Naive thymus-derived CD4-positive, alpha-beta T cell (primary cell): ENCODE results near the gene CFAP251. TPM values are rescaled to one million over a fixed set of nuclear protein-coding genes. Genes with fewer than 3 reads are reported as not detected.
"Not testable (repeated sequence)": the region's sequence is repeated elsewhere in the genome, so short reads cannot be mapped to it uniquely, and the experiment has no call there.

ENCODE experiments used
- ATAC-seq: fragments of 150-1000 bp; cut with Tn5 transposase; 2 replicates; pipeline ENCODE4 v1.10.0; 2021; ENCODE audit warnings: mild to moderate bottlenecking, moderate library complexity
- CTCF ChIA-PET: fragments of 350-600 bp; sonication (Branson Sonifier 250); formaldehyde crosslinking; loops from one replicate; lab custom pipeline; 2021; ENCODE audit warnings: antibody characterized with exemption; lab: Charles Lee
- POLR2A ChIA-PET: fragments of 350-600 bp; sonication (Branson Sonifier 250); formaldehyde crosslinking; loops from one replicate; lab custom pipeline; 2021; ENCODE audit warnings: antibody characterized with exemption, inconsistent platforms; lab: Charles Lee
- DNase-seq, 9 donors: peaks; one replicate each; pipeline versions ENCODE4 v3.0.0 to v3.0.0-alpha.2; 2020 to 2022; ENCODE audit warnings: mixed read lengths in 1 of 9
- H3K27ac ChIP-seq: one replicate; pipeline ENCODE4 v1.7.0; 2013; ENCODE audit warnings: mild to moderate bottlenecking, low read depth, low read length, moderate library complexity
- H3K27me3 ChIP-seq, 2 donors: one replicate each; pipeline ENCODE4 v1.7.0; 2013; ENCODE audit warnings: low read length in 2 of 2, mild to moderate bottlenecking in 2 of 2, moderate library complexity in 2 of 2; ENCODE audit not compliant: control insufficient read depth in 2 of 2, insufficient read depth in 2 of 2
- H3K36me3 ChIP-seq, 3 experiments: 1 replicate in 2 of 3; 2 replicates in 1 of 3; pipeline ENCODE4 v1.7.0; 2013; ENCODE audit warnings: low read length in 3 of 3, mild to moderate bottlenecking in 3 of 3, moderate library complexity in 1 of 3; ENCODE audit not compliant: insufficient read depth in 3 of 3, control insufficient read depth in 2 of 3
- H3K4me1 ChIP-seq, 2 donors: one replicate each; pipeline ENCODE4 v1.7.0; 2013; ENCODE audit warnings: low read length in 2 of 2, mild to moderate bottlenecking in 2 of 2, moderate library complexity in 1 of 2; ENCODE audit not compliant: control insufficient read depth in 2 of 2, insufficient read depth in 2 of 2
- H3K4me3 ChIP-seq: 2 replicates; pipeline ENCODE4 v1.7.0; 2013; ENCODE audit warnings: mild to moderate bottlenecking, low read length
- H3K9me3 ChIP-seq, 3 experiments: 1 replicate in 2 of 3; 2 replicates in 1 of 3; pipeline ENCODE4 v1.7.0; 2013; ENCODE audit warnings: low read length in 3 of 3; ENCODE audit not compliant: control insufficient read depth in 2 of 3
- H3K27ac Mint-ChIP-seq, 9 donors: one replicate each; pipeline ENCODE4 v1.8.0; 2020 to 2022; ENCODE audit warnings: mixed read lengths in 9 of 9, mild to moderate bottlenecking in 8 of 9, moderate library complexity in 5 of 9, inconsistent platforms in 2 of 9
- H3K27me3 Mint-ChIP-seq, 5 donors: one replicate each; pipeline ENCODE4 v1.8.0; 2021 to 2022; ENCODE audit warnings: mixed read lengths in 5 of 5, mild to moderate bottlenecking in 1 of 5
- H3K36me3 Mint-ChIP-seq, 5 donors: one replicate each; pipeline ENCODE4 v1.8.0; 2020 to 2022; ENCODE audit warnings: mixed read lengths in 5 of 5, mild to moderate bottlenecking in 3 of 5, inconsistent platforms in 1 of 5
- H3K4me1 Mint-ChIP-seq, 7 donors: one replicate each; pipeline ENCODE4 v1.8.0; 2020 to 2022; ENCODE audit warnings: mixed read lengths in 7 of 7, mild to moderate bottlenecking in 3 of 7, inconsistent platforms in 1 of 7
- H3K4me3 Mint-ChIP-seq, 10 donors: one replicate each; pipeline ENCODE4 v1.8.0; 2020 to 2022; ENCODE audit warnings: mild to moderate bottlenecking in 10 of 10, mixed read lengths in 10 of 10, moderate library complexity in 6 of 10, inconsistent platforms in 2 of 10
- H3K9me3 Mint-ChIP-seq, 11 donors: one replicate each; pipeline ENCODE4 v1.8.0; 2020 to 2022; ENCODE audit warnings: mixed read lengths in 11 of 11, mild to moderate bottlenecking in 4 of 11, inconsistent platforms in 1 of 11, moderate library complexity in 1 of 11
- intact Hi-C, 2 donors: fragments of 100-400 bp; cut with micrococcal nuclease; formaldehyde crosslinking; loops; one replicate each; pipeline ENCODE4 v1.15.1; 2023
- polyA plus RNA-seq, 2 donors: library from polyadenylated mRNA; unstranded; fragments of 300-500 nt; fragmentation: Illumina TruSeq; gene quantifications; one replicate each; pipeline ENCODE4 v1.2.3, GENCODE V29; 2021
- total RNA-seq, 6 experiments: library from RNA in 5 of 6; stranded (reverse) in 5 of 6; gene quantifications; 1 replicate in 5 of 6; 2 replicates in 1 of 6; pipeline ENCODE4 v1.2.3 and lab custom pipeline; 2021 to 2026

CFAP251 gene
- total and polyA plus RNA-seq, 7 experiments from 2014 or later: 0.38 to 1.5 (median 0.88) TPM; not detected in 2

DNA sequence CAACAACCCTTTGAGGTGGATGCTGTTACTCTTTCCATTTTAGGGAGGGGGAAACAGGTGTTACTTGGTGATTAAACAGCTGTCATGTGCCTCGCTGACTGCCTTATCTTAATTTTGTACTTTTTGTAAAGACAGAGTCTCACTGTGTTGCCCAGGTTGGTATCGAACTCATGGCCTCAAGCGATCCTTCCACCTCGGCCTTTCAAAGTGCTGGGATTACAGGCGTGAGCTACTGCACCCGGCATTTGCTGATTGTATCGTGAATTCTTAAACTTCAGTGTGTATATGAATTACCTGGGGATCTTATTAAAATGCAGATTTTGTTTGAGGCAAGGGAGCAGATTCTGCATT lies 29.1 kb upstream of the CFAP251 start:
- intact Hi-C loops: loop anchor here (2.0 to 10.0 kb wide), 7 partner anchors 177 to 1688 kb away; partner anchors contain the start of genes DIABLO (in 1 of the 2), KNTC1 (in 1 of the 2), ORAI1 (in 1 of the 2) and RPLP0 (in 1 of the 2)
- H3K27me3 ChIP-seq: no peaks in the 10 kb centered on the region
- no peaks in the 10 kb centered on the region for H3K9me3 ChIP-seq
- H3K4me3 ChIP-seq: peak overlapping the region; percentile 74
- H3K4me1 ChIP-seq: peaks cover 21 to 25% of the 10 kb centered on the region in 2 donors
- H3K27ac Mint-ChIP-seq: peak overlapping the region; percentile 92 to 100 (median 99)
- ChIA-PET POLR2A (interaction anchor here (0.7 to 3.6 kb wide), 8 partner anchors 8 to 108 kb away, joined by 3 to 33 read pairs (median 7); partner anchors contain the start of gene RHOF), CTCF (interaction anchor here (0.7 to 2.4 kb wide), 4 partner anchors 73 to 177 kb away, joined by 3 to 29 read pairs (median 4); partner anchors contain the start of genes RHOF and TMEM120B)
- peaks cover 23 to 55% (median 46%) of the 10 kb centered on the region in 7 donors for H3K4me1 Mint-ChIP-seq
- H3K4me3 Mint-ChIP-seq: peak overlapping the region; percentile 85 to 100 (median 98)
- ATAC-seq: no peak
- peaks cover 0 to 4% (median 0%) of the 10 kb centered on the region in 5 donors for H3K27me3 Mint-ChIP-seq
- DNase-seq: no peak
- peak overlapping the region; percentile 98 for H3K27ac ChIP-seq
- peaks cover 0 to 2% (median 0%) of the 10 kb centered on the region in 11 donors for H3K9me3 Mint-ChIP-seq
- H3K36me3 ChIP-seq: peaks cover 0 to 8% (median 3%) of the 10 kb centered on the region in 3 experiments
- peaks cover 0 to 8% (median 0%) of the 10 kb centered on the region in 5 donors for H3K36me3 Mint-ChIP-seq

DNA sequence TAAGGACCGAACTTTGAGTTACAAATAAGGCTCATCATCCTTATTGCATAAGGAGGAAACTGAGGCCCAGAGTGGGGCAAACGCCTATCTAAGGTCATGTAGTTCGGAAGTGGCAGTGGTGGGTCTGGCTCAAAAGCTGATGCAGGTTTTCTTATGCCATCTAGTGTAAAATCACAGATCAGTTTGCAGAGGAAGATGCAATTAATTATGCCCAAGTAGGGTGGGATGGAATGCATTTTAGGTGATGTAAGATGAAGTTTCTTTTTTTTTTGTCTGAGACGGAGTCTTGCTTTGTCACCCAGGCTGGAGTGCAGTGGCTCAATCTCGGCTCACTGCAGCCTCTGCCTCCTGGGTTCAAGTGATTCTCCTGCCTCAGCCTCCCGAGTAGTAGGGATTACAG lies 28.7 kb upstream of the CFAP251 start:
- not testable (repeated sequence) for H3K27me3 Mint-ChIP-seq, H3K9me3 Mint-ChIP-seq, ATAC-seq, DNase-seq, H3K36me3 Mint-ChIP-seq, H3K9me3 ChIP-seq, H3K27me3 ChIP-seq
- H3K4me1 Mint-ChIP-seq: peaks cover 24 to 60% (median 50%) of the 10 kb centered on the region in 7 donors
- H3K36me3 ChIP-seq: peaks cover 0 to 10% (median 7%) of the 10 kb centered on the region in 3 experiments
- ChIA-PET POLR2A (interaction anchor here (0.7 to 3.6 kb wide), 6 partner anchors 8 to 108 kb away, joined by 3 to 33 read pairs (median 7); partner anchors contain the start of gene RHOF), CTCF (interaction anchor here (0.7 to 2.4 kb wide), 3 partner anchors 73 to 95 kb away, joined by 3 to 29 read pairs (median 5); partner anchors contain the start of gene RHOF)
- peak overlapping the region; percentile 85 to 100 (median 98) for H3K4me3 Mint-ChIP-seq
- H3K27ac ChIP-seq: peak overlapping the region; percentile 98
- peak overlapping the region in 8 of 9 donors; percentile 92 to 100 (median 99) for H3K27ac Mint-ChIP-seq
- H3K4me3 ChIP-seq: peak overlapping the region; percentile 74
- intact Hi-C loops: loop anchor here (2.0 to 10.0 kb wide), 7 partner anchors 177 to 1689 kb away; partner anchors contain the start of genes DIABLO (in 1 of the 2), KNTC1 (in 1 of the 2), ORAI1 (in 1 of the 2) and RPLP0 (in 1 of the 2)
- peaks cover 21 to 27% of the 10 kb centered on the region in 2 donors for H3K4me1 ChIP-seq

DNA sequence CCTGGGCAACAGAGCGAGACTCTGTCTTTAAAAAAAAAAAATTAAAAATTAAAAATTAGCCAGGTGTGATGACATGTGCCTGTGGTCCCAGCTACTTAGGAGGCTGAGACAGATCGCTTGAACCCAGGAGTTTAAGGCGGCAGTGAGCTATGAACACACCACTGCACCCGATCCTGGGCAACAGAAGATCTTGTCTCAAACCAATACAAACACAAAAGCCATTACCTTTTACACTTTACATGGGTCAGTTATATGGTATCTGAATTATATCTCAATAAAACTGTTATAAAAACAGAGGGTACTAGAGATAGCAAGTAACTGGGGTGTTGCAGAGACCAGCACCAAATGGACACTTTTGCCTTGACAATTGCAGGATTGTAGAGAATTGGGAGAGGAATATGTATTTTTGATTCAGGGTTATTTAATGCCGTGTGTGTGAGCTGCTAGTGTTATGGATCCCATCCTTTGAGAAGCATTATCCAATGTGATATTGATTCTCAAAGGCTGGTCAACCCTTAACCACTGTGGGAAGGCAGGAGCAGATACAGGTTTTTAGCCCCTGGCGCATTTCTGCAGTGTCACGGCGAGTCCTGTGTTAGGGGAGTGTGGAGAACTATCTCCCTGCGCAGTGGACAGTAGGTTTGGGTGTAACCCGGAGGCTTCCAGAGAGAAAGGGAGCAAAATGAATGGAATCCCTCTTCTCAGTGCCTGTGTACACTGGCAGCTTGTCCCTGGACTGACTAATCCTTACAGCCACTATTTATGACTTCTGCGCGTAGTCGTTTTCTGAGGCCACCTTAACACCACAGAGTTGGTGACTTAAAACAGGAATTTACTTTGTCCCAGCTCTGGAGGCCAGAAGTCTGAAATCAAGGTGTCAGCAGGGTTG lies 25.5 kb upstream of the CFAP251 start:
- Mint-ChIP-seq H3K36me3 (peaks cover 0 to 19% (median 8%) of the 10 kb centered on the region in 5 donors), H3K4me3 (peak overlapping the region in 2 of 10 donors; percentile 11 to 32), H3K9me3 (peaks cover 0 to 2% (median 0%) of the 10 kb centered on the region in 11 donors), H3K4me1 (peaks cover 26 to 59% (median 53%) of the 10 kb centered on the region in 7 donors), H3K27ac (peak overlapping the region in 6 of 9 donors; percentile 20 to 89 (median 59)), H3K27me3 (no peaks in the 10 kb centered on the region)
- ChIA-PET CTCF (interaction anchor here (0.6 to 2.9 kb wide), 3 partner anchors 98 to 193 kb away, joined by 3 to 19 read pairs (median 3); partner anchors contain the start of gene RHOF), POLR2A (interaction anchor here (0.6 to 3.2 kb wide), 6 partner anchors 10 to 211 kb away, joined by 3 to 13 read pairs (median 4); partner anchors contain the start of gene RHOF)
- intact Hi-C loops: no loop called here
- DNase-seq (no peak), ATAC-seq (no peak)
- Histone ChIP-seq H3K27ac (no peak overlapping the region), H3K4me3 (no peak overlapping the region), H3K9me3 (no peaks in the 10 kb centered on the region), H3K36me3 (peaks cover 0 to 36% (median 15%) of the 10 kb centered on the region in 3 experiments), H3K4me1 (peaks cover 21 to 27% of the 10 kb centered on the region in 2 donors), H3K27me3 (no peaks in the 10 kb centered on the region)

DNA sequence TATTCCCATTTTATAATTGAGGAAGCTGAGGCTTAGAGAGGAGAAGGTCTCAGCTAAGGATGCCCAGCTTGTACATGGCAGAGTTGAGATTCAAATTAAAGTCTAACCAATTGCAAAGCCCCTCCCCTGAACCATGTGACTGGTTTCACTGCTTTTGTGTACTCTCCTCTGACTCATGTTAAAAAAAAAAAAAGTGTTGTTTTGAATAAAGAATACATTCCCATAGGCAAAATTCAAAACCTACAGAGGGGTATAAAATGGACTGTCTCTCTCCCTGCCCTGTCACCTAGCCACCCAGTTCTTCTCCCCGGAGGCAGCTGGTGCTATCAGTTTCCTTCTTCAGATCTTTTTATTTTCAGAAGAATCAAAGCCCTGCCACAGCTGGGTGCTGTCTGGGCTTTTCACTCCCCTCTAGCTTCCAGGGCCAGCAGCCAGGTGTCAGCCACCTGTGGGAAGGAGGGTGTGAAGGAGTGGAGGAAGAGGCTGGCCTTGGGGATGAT lies 24.4 kb upstream of the CFAP251 start:
- H3K36me3 ChIP-seq: peaks cover 0 to 44% (median 15%) of the 10 kb centered on the region in 3 experiments
- Mint-ChIP-seq H3K9me3 (no peaks in the 10 kb centered on the region), H3K4me3 (peak overlapping the region in 6 of 10 donors; percentile 9 to 74 (median 42)), H3K4me1 (peaks cover 23 to 48% (median 44%) of the 10 kb centered on the region in 7 donors), H3K27me3 (no peaks in the 10 kb centered on the region), H3K36me3 (peaks cover 0 to 19% (median 8%) of the 10 kb centered on the region in 5 donors), H3K27ac (peak overlapping the region; percentile 20 to 89 (median 70))
- H3K4me1 ChIP-seq: peaks cover 17 to 23% of the 10 kb centered on the region in 2 donors
- ATAC-seq (no peak), DNase-seq (no peak)
- no peak overlapping the region for H3K4me3 ChIP-seq
- no peak overlapping the region for H3K27ac ChIP-seq
- intact Hi-C loops: loop anchor here in 1 of 2 donors (1.0 kb wide), 1 partner anchor 100 kb away; no protein-coding TSS in a partner anchor
- ChIA-PET CTCF (interaction anchor here (0.6 to 2.9 kb wide), 3 partner anchors 9 to 196 kb away, joined by 3 to 19 read pairs (median 3); partner anchors contain the start of gene RHOF), POLR2A (interaction anchor here (0.7 to 3.2 kb wide), 3 partner anchors 8 to 121 kb away, joined by 3 to 13 read pairs (median 4); partner anchors contain the start of gene RHOF)
- H3K9me3 ChIP-seq: no peaks in the 10 kb centered on the region
- H3K27me3 ChIP-seq: no peaks in the 10 kb centered on the region

DNA sequence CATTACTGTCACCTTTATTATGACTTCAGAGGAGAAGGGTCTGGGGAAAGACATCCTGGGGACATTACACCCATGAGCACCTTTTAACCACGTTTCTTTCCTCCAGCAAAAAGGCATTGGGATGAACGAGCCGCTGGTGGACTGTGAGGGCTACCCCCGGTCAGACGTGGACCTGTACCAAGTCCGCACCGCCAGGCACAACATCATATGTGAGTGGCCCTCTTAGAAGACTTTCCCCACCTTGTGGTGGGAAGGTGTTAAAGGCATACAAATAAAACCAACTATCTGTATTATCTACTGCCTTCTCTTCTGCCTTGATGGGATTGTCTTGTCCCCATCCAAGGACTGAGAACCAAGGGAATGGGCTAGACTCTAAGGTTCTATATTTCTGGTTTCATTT lies 23.8 kb upstream of the CFAP251 start:
- Mint-ChIP-seq H3K36me3 (peaks cover 3 to 26% (median 8%) of the 10 kb centered on the region in 5 donors), H3K27ac (peak overlapping the region in 8 of 9 donors; percentile 38 to 89 (median 74)), H3K4me1 (peaks cover 17 to 42% (median 38%) of the 10 kb centered on the region in 7 donors), H3K27me3 (no peaks in the 10 kb centered on the region), H3K9me3 (no peaks in the 10 kb centered on the region), H3K4me3 (peak overlapping the region in 2 of 10 donors; percentile 37 to 46)
- Histone ChIP-seq H3K36me3 (peaks cover 4 to 50% (median 15%) of the 10 kb centered on the region in 3 experiments), H3K4me1 (peaks cover 11 to 18% of the 10 kb centered on the region in 2 donors), H3K27me3 (no peaks in the 10 kb centered on the region), H3K27ac (no peak overlapping the region), H3K4me3 (no peak overlapping the region), H3K9me3 (no peaks in the 10 kb centered on the region)
- POLR2A ChIA-PET: interaction anchor here (3.2 kb wide), 1 partner anchor 100 kb away, joined by 13 read pairs; the partner anchor contains the start of gene RHOF
- CTCF ChIA-PET: interaction anchor here (0.7 to 1.5 kb wide), 4 partner anchors 83 to 197 kb away, joined by 3 to 9 read pairs (median 3); no protein-coding TSS in a partner anchor
- DNase-seq (peak in 3 of 9 donors; percentile 10 to 21 (median 19)), ATAC-seq (peak; percentile 46)
- intact Hi-C loops: loop anchor here in 1 of 2 donors (1.0 kb wide), 1 partner anchor 100 kb away; no protein-coding TSS in a partner anchor
